ENCODE data around the gene CFAP91.

- TF ChIP-seq CTCF (IDR thresholded peaks at IDR 0.05) (no peak), EZH2 (IDR thresholded peaks at IDR 0.05; ENCODE audit: borderline replicate concordance, insufficient read depth, low read depth, low read length, poor library complexity, severe bottlenecking) (no peak)
Observed at GRCh38 chr3:119683421-119683820, 19.4 kb upstream of the CFAP91 start.
